Inflammatory macrophage treated with lipopolysaccharide for 4 hours (primary cell): ENCODE measurements around the gene MARVELD3.
A peak's percentile ranks its signal among the peaks of the same experiment; 100 is the strongest.
"Not testable (repeated sequence)": the region's sequence is repeated elsewhere in the genome, so short reads cannot be mapped to it uniquely, and the experiment has no call there.

Experiments
- DNase-seq: peaks from one replicate; pipeline ENCODE4 v3.0.0-alpha.2; 2020

Gene MARVELD3

GRCh38 chr16:71626018-71626857 is at the start of gene MARVELD3:
TSS of gene MARVELD3 (plus strand) at chr16:71626184. CDS start at chr16:71626230, 46 bp downstream.
- DNase-seq: no peak

DNA sequence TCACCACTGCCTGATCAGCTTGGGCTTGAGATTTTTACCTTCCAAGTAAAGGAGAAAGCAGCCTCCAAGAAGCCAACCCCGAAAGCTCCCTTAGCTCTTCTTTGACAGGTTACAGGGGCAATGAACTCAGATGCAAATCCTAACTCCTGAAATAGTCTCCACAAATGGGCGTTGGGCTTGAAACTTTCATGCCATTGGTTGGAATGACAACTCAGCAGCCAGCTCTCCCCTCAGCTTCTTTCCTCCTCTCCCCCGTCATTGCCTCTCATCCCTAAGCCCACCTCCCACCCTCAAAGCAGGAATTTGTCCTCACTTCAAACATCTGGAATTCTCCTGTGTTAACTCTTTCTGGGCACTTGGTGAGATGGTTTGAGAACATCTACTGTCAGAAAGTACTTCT is 49.0 kb upstream of the MARVELD3 start, which contains the start of gene TAT:
Gene TAT (minus strand): TSS at position 122 of the 400 bp plus-strand sequence. CDS start 677 bp downstream, outside the sequence.
- no peak for DNase-seq

GRCh38 chr16:71582553-71582848 is 43.5 kb upstream of the MARVELD3 start:
- DNase-seq: not testable (repeated sequence)

DNA sequence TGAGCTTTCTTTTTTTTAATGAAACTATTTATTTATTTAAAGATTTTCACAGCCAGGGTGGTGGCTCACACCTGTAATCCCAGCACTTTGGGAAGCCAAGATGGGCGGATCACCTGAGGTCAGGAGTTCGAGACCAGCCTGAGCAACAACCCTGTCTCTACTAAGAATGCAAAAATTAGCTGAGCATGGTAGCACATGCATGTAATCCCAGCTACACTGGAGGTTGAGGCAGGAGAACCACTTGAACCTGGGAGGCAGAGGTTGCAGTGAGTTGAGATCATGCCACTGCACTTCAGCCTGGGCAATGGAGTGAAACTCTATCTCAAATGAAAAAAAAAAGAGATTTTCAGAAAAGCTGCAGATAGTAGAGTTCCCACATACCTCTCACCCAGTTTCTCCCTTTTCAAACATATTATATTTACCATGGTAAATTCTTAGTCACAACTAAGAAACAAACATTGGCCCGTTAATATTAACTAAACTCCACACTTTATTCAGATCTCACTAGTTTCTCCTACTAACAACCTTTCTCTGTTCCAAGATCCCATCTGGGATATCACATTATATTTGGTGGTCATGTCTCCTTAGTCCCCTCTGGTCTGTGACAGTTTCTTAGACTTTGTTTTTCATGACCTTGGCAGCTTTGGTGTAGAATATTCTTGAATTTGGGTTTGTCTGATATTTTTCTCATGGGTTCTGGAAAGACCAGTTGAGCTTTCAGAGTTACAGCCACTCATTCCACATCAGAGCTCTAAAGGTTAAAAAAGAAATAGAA is 41.3 kb upstream of the MARVELD3 start:
- no peak for DNase-seq

DNA sequence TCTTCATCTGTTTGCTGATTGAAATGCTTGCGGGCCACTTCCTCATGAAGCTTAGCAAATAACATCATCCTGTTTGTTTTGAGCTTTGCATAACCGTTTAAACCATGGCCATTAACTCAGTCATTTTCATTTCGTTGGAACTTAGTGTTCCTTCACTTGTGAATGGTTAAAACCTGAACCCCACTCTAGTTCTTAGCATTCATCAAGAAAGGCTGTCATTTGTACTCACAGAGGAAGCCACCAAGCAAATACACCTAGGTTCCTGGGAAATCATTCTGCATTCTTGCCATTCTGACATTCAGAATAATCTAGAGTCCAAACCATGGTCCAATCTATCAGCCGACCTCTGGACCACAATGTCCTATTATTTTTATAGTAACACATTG is 40.7 kb upstream of the MARVELD3 start:
- no peak for DNase-seq

GRCh38 chr16:71589334-71589733 is 36.6 kb upstream of the MARVELD3 start:
- not testable (repeated sequence) for DNase-seq

GRCh38 chr16:71590071-71590470 is 35.9 kb upstream of the MARVELD3 start:
- not testable (repeated sequence) for DNase-seq

DNA sequence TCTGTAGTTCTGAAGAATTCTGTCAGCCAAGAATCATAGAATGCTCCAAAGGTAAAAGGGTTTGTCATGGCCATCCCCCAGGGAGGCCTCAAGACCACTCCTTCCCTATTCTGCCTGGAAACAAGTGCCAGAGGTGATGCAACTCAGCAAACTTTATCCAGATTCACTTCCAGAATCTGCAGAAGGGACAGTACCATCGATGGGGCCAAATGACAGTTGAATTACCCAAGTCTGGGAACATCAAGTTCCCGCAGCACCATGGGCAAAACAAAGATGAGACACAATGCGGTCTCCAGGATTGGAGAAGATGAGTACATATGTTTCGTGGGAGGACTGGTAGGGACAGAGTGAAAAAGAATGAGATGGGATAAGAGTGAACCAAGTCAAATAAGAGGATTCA is 35.4 kb upstream of the MARVELD3 start:
- DNase-seq: peak; percentile 15

DNA sequence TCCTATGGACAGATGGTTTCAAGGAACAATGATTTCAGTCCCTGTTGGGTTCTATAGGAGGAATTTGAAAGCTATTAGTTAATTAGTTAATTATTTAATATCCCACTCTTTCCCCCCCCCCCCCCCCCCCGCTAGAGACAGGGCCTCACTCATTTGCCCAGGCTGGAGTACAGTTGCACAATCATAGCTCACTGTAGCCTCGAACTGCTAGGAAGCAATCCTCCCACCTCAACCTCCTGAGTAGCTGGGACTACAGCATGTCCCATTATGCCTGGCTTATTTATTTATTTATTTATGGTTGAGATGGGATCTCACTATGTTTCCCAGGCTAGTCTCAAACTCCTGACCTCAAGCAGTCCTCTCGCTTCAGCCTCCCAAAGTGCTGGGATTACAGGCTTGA is 34.1 kb upstream of the MARVELD3 start:
- no peak for DNase-seq

- no peak for DNase-seq
Observed at GRCh38 chr16:71593048-71593999, 32.7 kb upstream of the MARVELD3 start.

GRCh38 chr16:71594000-71594646 is 31.9 kb upstream of the MARVELD3 start:
- DNase-seq: no peak

DNA sequence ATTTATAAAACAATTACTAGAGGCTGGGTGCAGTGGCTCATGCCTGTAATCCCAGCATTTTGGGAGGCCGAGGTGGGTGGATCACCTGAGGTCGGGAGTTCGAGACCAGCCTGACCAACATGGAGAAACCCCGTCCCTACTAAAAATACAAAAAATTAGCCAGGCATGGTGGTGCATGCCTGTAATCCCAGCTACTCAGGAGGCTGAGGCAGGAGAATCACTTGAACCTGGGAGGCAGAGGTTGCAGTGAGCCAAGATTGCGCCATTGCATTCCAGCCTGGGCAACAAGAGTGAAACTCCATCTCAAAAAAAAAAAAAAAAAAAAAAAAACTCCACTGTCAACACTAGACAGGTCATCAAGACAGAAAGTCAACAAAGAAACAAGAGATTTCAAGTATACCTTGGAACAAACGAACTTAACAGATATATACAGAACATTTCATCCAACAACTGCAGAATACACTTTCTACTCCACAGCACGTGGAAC is 30.6 kb upstream of the MARVELD3 start:
- not testable (repeated sequence) for DNase-seq

DNA sequence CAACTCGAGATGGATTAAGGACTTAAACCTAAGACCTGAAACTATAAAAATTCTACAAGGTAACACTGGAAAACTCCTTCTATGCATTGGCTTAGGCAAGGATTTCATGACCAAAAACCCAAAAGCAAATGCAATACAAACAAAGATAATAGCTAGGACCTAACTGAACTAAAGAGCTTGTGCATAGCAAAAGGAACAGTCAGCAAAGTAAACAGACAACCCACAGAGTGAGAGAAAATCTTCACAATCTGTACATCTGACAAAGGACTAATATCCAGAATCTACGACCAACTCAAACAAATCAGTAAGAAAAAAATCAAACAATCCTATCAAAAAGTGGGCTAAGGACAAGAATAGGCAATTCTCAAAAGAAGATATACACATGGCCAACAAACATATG is 27.6 kb upstream of the MARVELD3 start:
- DNase-seq: not testable (repeated sequence)

DNA sequence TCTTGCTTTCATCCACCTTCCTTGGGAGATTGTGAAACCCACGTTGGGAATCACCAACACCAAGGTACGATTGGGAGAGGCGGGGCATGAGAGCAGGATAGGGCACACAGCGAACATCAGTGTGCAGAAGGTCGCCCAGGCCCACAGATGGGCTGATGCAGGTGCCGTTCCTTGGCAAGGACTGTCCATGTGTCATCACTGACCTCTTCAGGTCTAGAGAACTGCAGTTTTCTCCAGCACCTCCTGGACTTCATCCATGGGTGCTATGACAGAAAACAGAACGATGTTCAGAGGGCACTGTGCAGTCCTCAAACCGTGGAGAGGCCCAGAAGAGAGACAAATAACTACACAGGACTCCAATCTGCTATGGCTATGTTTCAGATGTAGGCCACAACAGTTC is 25.2 kb upstream of the MARVELD3 start:
- DNase-seq: no peak

GRCh38 chr16:71609066-71609465 is 16.9 kb upstream of the MARVELD3 start:
- no peak for DNase-seq

DNA sequence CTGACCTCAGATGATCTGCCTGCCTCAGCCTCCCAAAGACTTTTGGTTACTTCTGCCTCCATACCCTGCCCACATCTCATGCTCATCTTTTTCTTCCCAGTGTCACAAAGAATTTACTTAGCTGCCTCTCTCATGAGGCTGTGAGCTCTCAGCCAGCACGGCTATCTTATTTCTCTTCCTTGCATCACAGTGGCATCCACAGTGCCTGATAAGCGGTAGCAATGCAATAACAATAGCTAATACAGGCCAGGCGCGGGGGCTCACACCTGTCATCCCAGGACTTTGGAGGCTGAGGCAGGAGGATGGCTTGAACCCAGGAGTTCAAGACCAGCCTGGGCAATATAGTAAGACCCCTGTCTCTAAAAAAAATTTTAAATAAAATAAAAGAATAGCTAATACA is 15.5 kb upstream of the MARVELD3 start:
- DNase-seq: no peak

DNA sequence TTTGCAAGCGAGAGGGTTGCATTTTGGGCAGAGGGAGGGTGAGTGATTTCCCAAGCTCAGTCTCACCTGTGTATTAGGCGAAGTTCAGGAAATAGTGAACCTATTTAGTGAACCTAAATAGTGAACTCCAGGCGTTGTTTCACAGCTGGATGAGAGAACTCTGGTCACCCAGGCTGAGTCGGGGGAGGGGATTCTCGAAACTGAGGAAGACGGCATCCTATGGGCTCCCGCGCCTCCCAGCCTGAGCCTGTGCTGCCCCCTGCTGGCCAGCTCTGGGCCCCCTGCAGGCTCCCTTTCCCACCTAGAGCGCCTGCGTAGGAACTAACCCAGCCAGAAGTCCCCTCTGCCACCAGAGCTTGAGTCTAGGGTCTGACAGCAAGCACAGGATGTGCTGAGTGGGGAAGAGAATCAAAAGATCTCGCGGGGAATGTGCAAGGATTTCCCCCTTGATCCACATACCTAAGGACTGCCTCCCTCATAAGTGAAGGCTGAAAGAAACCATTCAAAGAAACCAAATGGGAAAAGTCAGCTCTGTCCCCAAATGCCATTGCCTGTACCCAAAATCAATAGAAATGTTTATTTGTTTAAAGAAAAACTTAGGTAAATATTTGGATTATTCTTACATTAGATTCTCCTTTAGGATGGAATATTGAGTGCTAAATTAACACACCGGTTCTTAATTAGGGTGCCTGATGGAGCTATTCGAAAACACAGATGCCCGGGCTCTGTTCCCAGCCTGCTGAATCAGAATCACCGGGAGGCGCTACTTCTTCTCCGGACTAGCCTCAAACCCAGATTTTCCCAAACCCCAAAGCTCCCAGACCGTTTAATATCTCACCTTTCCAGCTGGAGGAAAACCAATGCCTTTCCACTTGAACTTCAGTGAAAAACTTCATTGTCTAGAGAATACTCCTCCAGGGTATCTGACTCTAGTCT is 14.8 kb upstream of the MARVELD3 start:
- DNase-seq: peak; percentile 48

- DNase-seq: not testable (repeated sequence)
Observed at GRCh38 chr16:71614956-71615355, 11.0 kb upstream of the MARVELD3 start.

DNA sequence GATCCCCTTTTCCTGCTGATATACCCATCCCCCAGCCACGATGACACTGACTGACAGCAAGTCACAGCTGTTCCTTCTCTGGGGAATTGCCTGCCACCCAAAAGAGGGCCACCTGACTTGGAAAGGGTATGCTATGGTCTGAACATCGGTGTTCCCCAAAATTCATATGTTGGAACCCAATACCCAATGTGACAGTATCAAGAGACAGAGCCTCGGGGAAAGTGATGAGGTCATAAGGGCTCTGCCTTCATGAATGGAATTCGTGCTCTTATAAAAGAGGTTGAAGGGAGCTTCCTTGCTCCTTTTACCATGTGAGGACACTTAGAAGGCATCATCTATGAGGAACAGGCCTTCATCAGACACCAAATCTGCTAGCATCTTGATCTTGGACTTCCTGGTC is 7.6 kb upstream of the MARVELD3 start:
- DNase-seq: no peak

DNA sequence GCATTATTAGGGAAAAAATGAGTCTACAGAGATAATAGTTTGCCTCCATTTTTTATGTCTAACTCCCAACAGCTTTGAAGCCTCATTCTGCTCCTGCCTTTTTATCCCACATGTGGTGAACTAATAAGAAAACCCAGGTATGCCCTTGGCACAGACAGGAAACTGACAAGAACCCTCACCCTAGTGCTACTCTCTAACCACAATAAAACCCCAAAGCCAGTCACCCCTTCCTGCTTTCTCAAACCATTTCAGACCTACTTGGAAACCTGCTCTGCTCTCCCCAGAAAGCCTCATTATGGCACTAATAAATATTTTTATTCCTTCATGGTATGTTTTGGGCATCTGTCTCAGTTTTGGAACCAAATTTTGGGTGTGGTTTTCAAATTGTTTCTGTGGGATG is 3.9 kb upstream of the MARVELD3 start:
- no peak for DNase-seq

DNA sequence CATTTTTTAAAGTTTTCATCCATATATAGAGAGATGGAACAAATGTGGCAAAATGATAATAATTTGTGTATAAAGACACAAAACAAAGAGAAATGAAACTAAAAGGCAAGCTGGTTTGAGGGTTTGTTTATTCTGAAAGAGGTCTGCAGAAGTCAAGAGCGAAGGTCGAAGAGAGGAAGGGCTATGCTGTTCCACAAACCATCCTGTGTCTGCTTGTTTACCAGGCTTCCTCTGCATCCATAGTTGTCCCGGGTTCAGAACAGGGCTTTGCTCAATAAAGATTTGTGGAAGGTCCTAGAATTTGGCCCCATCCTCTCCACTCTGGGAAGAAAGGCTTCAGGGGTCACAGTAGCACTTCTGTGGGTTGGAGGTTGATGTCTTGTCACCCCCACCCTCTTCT is 2.4 kb upstream of the MARVELD3 start:
- peak; percentile 8 for DNase-seq
